Measurements from ENCODE around the gene MRPL10. TPM values are rescaled to one million over a fixed set of nuclear protein-coding genes. Genes with fewer than 3 reads are reported as not detected.

The MRPL10 gene
- total RNA-seq, 1 donor from 2014 or later, result 14.0 TPM

DNA sequence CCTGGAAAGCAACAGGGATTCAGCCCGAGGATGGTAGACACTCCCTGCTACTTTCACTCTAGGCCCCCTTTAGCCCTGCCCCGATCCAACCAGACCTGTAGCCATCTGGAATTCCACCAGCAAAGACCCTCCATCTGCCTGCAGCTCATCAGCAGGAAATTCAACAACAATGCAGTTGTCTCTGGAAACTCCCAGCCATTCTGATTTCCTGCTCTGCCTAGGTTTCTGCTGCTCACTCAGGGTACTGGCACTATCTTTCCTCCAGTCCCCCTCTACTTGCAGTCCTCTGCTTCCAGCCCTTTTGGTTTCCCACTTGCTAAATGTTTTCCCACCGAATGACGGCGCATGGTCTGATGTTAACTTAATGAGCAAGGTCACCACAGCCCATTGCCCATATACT, 22.3 kb upstream of the MRPL10 start:
- FAIRE-seq, result no peak
- TF ChIP-seq, protein P1, sequence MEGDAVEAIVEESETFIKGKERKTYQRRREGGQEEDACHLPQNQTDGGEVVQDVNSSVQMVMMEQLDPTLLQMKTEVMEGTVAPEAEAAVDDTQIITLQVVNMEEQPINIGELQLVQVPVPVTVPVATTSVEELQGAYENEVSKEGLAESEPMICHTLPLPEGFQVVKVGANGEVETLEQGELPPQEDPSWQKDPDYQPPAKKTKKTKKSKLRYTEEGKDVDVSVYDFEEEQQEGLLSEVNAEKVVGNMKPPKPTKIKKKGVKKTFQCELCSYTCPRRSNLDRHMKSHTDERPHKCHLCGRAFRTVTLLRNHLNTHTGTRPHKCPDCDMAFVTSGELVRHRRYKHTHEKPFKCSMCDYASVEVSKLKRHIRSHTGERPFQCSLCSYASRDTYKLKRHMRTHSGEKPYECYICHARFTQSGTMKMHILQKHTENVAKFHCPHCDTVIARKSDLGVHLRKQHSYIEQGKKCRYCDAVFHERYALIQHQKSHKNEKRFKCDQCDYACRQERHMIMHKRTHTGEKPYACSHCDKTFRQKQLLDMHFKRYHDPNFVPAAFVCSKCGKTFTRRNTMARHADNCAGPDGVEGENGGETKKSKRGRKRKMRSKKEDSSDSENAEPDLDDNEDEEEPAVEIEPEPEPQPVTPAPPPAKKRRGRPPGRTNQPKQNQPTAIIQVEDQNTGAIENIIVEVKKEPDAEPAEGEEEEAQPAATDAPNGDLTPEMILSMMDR (IDR thresholded peaks at IDR 0.05; ENCODE audit: insufficient read depth, low read length, severe bottlenecking), result no peak
- H3K27me3 ChIP-seq (ENCODE audit: control insufficient read depth, insufficient read depth, low read length), result peaks cover 23% of the 10 kb centered on the region

DNA sequence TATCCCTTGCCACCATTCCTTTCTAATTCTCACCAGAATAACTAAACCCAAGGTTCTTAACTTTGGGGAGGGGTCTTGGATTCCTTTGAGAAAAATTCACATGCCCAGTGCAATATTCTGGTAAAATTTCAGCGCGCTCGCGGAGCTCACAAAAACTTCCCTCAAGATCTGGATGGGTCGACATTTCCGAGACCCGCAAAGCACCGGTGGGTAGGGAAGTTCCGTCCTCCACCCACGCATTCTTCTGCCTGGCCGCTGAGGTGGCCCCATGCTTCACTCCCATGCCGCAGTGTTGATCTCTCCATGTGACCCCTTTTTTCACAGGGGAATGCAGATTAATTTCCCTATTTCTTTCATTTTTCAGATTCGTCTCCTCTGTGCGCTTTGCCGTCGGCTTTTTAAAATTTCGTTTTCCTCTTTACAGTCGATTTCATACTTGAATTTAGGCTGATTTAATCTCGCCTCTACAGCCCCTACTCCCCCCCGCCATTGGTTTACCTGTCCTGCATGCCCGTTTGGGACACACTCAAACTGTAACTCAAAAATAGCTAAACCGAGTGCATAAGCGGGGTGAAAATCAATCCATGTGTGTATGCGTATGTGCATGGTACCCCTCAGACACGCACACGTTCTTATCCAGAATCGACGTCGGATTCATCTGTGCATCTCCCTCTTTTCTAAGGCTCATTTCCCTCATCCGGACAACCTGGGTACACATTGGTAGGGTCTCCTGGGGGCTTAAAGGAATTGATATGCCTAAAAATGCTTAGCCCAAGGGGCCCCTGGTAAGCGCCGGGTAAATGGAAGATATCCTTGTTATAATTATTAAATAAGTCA, 21.0 kb upstream of the MRPL10 start:
- TF ChIP-seq, protein P1 (IDR thresholded peaks at IDR 0.05; ENCODE audit: insufficient read depth, low read length, severe bottlenecking), result no peak
- FAIRE-seq (no peak), DNase-seq (ENCODE audit: low read depth) (no peak)
- no peak overlapping the region for H3K4me3 ChIP-seq (ENCODE audit: low read depth, low read length)
- no peaks in the 10 kb centered on the region for H3K36me3 ChIP-seq (ENCODE audit: control insufficient read depth, insufficient read depth, low read length)
- peaks cover 23% of the 10 kb centered on the region for H3K27me3 ChIP-seq (ENCODE audit: control insufficient read depth, insufficient read depth, low read length)

More for the DNA sequence above, 22.3 kb upstream of the MRPL10 start:
- no peak overlapping the region for H3K4me3 ChIP-seq (ENCODE audit: low read depth, low read length)
- H3K36me3 ChIP-seq (ENCODE audit: control insufficient read depth, insufficient read depth, low read length), result no peaks in the 10 kb centered on the region
- no peak for DNase-seq (ENCODE audit: low read depth)

DNA sequence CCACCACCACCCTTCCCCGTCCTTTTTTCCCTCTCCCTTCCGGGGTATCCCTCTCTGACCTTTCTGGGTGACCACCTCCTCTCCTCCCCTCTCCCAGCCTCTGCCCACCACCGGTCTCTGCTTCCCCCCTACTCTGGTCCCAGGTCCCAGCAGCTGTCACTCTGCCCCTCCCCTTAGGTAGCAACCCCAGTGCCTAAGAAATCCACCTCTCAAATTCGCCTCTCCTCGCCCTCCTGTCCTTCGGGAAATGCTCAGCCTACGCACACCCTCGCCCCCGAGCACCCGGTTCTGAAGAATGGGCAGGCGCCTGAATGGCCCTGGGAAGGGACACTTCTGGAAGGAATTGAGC, 20.4 kb upstream of the MRPL10 start:
- FAIRE-seq (no peak), DNase-seq (ENCODE audit: low read depth) (no peak)
- no peaks in the 10 kb centered on the region for H3K36me3 ChIP-seq (ENCODE audit: control insufficient read depth, insufficient read depth, low read length)
- TF ChIP-seq, protein P1 (IDR thresholded peaks at IDR 0.05; ENCODE audit: insufficient read depth, low read length, severe bottlenecking), result no peak
- no peak overlapping the region for H3K4me3 ChIP-seq (ENCODE audit: low read depth, low read length)
- H3K27me3 ChIP-seq (ENCODE audit: control insufficient read depth, insufficient read depth, low read length), result peaks cover 23% of the 10 kb centered on the region

DNA sequence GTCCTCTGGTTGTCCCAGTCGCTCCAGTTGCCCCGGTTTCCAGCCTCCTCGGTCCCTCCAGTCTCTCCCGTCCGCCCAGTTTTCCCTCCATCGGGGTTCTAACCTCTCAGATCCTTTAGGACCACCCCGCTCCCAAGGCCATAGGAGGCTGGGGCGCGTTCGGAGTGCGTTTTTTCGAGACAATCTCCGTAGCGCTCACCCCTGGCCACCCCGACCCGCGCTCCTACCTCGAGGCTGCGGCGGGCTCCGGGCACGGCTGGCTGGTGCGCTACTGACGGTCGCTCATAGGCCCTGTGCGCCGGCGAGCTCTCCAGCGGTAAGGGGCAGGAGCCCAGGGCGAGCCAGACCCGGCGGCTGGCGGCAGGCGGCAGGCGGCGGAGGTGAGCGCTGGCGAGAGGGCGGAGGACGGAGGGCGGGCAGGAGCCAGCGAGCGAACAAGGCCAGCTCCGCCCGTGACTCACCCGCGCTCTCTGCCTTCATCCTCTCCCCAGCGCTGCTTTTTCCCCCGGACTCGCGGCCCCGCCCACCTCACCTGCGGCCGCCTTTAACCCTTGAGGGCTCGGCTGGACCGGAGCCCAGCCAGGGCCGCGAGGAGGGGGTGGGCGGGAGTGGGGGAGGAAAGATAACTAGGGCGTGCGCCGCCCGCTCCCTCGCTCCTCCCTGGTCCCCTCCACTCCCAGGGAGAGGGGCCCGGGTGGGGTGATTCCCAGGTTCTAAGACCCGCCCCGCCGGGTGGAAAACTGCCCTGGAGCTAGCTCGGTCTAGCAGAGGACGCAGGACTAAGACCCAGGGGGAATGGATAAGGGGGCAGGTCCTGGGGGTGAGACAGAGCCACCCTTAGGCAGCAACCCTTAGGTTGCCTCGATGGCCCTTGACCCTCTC, 19.6 kb upstream of the MRPL10 start, which contains the start of gene SP6:
SP6 (minus strand) TSS at position 472 of the 882 bp plus-strand sequence. CDS start 2,734 bp downstream, outside the sequence.
- TF ChIP-seq, protein P1 (IDR thresholded peaks at IDR 0.05; ENCODE audit: insufficient read depth, low read length, severe bottlenecking), result peak; percentile 33
- peaks cover 23% of the 10 kb centered on the region for H3K27me3 ChIP-seq (ENCODE audit: control insufficient read depth, insufficient read depth, low read length)
- peak; percentile 78 for DNase-seq (ENCODE audit: low read depth)
- no peak for FAIRE-seq
- no peaks in the 10 kb centered on the region for H3K36me3 ChIP-seq (ENCODE audit: control insufficient read depth, insufficient read depth, low read length)
- peak within 1 kb of the TSS; percentile 60 for H3K4me3 ChIP-seq (ENCODE audit: low read depth, low read length)

DNA sequence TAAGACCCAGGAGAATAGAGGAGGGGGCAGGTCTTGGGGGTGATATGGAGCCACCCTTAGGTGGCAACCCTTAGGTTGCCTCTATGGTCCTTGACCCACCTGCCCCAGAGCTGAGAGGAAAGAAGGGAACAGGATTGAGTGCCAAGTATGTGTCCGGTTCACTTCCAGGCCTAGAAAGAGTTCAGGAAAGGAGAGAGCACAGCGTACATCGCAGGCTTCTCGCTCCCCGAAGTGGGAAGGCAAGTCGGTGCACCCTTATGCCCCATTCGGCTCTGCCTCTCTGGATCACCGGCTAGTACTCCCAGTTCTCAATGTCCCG, 19.0 kb upstream of the MRPL10 start:
- no peak for DNase-seq (ENCODE audit: low read depth)
- H3K27me3 ChIP-seq (ENCODE audit: control insufficient read depth, insufficient read depth, low read length), result peaks cover 23% of the 10 kb centered on the region
- no peak for FAIRE-seq
- peak overlapping the region; percentile 60 for H3K4me3 ChIP-seq (ENCODE audit: low read depth, low read length)
- TF ChIP-seq, protein P1 (IDR thresholded peaks at IDR 0.05; ENCODE audit: insufficient read depth, low read length, severe bottlenecking), result no peak
- no peaks in the 10 kb centered on the region for H3K36me3 ChIP-seq (ENCODE audit: control insufficient read depth, insufficient read depth, low read length)
